Measurements from ENCODE around the gene MBNL2. TPM values are rescaled to one million over a fixed set of nuclear protein-coding genes. Genes with fewer than 3 reads are reported as not detected.

The MBNL2 gene
- total and polyA plus RNA-seq, 2 donors from 2014 or later, result 18.8 to 70.5 TPM

DNA sequence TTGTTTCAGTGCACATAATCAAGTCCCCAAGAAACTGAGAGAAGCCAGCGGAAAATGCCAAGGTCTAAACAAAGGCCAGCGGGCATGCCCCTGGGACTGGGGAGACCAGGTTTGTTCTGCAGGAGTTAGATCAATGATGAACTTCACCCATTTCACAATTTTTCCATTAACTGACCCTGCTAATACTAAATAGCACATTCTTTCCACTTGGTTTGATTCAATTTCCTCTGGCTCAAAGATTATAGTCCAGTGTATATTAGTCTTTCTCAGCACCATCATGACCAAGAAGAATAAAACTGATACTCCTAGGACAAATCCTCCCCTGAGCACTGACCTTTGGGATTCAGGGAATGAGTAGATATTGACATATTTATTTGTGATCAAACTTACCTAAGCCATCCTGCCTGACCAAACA lies 66.4 kb downstream of the MBNL2 start:
- intact Hi-C loops (cut with DNase I), result no loop called here
- no peaks in the 10 kb centered on the region for H3K36me3 ChIP-seq (ENCODE audit: control insufficient read depth in 2 of 3, insufficient read depth in 3 of 3, low read length in 3 of 3)
- peak overlapping the region in 1 of 2 donors; percentile 32 for H3K27ac ChIP-seq (ENCODE audit: low read depth in 2 of 2, low read length in 2 of 2)
- FAIRE-seq, result no peak
- no peak for DNase-seq
- no peak overlapping the region for H3K4me3 ChIP-seq (ENCODE audit: low read length in 3 of 3)
- no peaks in the 10 kb centered on the region for H3K9me3 ChIP-seq (ENCODE audit: control insufficient read depth in 2 of 3, insufficient read depth in 1 of 3, low read length in 3 of 3)
- H3K27me3 ChIP-seq (ENCODE audit: control insufficient read depth, insufficient read depth, low read length), result no peaks in the 10 kb centered on the region
- TF ChIP-seq, protein P1, sequence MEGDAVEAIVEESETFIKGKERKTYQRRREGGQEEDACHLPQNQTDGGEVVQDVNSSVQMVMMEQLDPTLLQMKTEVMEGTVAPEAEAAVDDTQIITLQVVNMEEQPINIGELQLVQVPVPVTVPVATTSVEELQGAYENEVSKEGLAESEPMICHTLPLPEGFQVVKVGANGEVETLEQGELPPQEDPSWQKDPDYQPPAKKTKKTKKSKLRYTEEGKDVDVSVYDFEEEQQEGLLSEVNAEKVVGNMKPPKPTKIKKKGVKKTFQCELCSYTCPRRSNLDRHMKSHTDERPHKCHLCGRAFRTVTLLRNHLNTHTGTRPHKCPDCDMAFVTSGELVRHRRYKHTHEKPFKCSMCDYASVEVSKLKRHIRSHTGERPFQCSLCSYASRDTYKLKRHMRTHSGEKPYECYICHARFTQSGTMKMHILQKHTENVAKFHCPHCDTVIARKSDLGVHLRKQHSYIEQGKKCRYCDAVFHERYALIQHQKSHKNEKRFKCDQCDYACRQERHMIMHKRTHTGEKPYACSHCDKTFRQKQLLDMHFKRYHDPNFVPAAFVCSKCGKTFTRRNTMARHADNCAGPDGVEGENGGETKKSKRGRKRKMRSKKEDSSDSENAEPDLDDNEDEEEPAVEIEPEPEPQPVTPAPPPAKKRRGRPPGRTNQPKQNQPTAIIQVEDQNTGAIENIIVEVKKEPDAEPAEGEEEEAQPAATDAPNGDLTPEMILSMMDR (IDR thresholded peaks at IDR 0.05; ENCODE audit: borderline replicate concordance, extremely low read depth, insufficient read depth), result no peak
- peaks cover 0 to 6% (median 5%) of the 10 kb centered on the region in 3 donors for H3K4me1 ChIP-seq (ENCODE audit: control insufficient read depth in 2 of 3, insufficient read depth in 2 of 3, low read depth in 1 of 3, low read length in 3 of 3)
- no peak overlapping the region for H3K9ac ChIP-seq (ENCODE audit: low read length in 3 of 3)

DNA sequence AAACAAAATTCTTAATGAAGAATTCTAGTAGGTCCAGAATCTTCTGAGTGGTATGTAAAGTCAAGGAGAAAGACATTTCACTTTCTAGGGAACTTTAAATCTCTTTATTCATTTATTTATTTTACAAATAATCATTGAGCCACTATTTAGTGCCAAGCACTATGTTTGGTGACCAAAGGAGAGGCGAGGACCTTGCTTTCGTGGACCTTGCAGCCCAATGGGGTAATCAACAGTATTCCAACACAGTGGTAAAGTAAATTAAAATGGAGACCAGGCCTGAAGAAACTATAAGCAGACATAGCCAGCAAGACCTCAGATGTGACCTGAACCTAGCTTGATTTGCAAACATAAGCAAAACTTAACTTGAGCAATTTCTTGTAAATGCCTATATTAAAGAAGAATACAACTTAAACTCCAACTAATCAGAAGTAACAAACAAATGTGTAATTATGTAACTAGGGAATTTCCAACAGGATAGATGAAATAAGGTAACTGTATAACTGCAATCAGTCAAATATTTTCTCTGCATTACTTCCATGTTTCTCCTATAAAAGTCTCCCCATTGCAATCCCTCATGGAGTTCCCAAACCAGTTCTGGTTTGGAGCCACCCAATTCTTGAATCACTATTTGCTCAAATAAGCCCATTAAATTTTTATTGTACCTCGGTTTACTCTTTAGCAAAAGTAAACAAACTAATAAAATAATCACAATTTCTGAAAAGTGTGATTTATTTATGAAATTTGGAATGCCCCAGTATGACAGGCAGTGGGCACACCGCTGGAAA lies 67.6 kb downstream of the MBNL2 start:
- H3K27me3 ChIP-seq (ENCODE audit: control insufficient read depth, insufficient read depth, low read length), result no peaks in the 10 kb centered on the region
- intact Hi-C loops (cut with DNase I), result no loop called here
- no peaks in the 10 kb centered on the region for H3K9me3 ChIP-seq (ENCODE audit: control insufficient read depth in 2 of 3, insufficient read depth in 1 of 3, low read length in 3 of 3)
- H3K36me3 ChIP-seq (ENCODE audit: control insufficient read depth in 2 of 3, insufficient read depth in 3 of 3, low read length in 3 of 3), result no peaks in the 10 kb centered on the region
- FAIRE-seq, result no peak
- peaks cover 0 to 10% (median 6%) of the 10 kb centered on the region in 3 donors for H3K4me1 ChIP-seq (ENCODE audit: control insufficient read depth in 2 of 3, insufficient read depth in 2 of 3, low read depth in 1 of 3, low read length in 3 of 3)
- H3K27ac ChIP-seq (ENCODE audit: low read depth in 2 of 2, low read length in 2 of 2), result no peak overlapping the region
- H3K4me3 ChIP-seq (ENCODE audit: low read length in 3 of 3), result no peak overlapping the region
- DNase-seq, result no peak
- TF ChIP-seq, protein P1 (IDR thresholded peaks at IDR 0.05; ENCODE audit: borderline replicate concordance, extremely low read depth, insufficient read depth), result no peak
- H3K9ac ChIP-seq (ENCODE audit: low read length in 3 of 3), result no peak overlapping the region

DNA sequence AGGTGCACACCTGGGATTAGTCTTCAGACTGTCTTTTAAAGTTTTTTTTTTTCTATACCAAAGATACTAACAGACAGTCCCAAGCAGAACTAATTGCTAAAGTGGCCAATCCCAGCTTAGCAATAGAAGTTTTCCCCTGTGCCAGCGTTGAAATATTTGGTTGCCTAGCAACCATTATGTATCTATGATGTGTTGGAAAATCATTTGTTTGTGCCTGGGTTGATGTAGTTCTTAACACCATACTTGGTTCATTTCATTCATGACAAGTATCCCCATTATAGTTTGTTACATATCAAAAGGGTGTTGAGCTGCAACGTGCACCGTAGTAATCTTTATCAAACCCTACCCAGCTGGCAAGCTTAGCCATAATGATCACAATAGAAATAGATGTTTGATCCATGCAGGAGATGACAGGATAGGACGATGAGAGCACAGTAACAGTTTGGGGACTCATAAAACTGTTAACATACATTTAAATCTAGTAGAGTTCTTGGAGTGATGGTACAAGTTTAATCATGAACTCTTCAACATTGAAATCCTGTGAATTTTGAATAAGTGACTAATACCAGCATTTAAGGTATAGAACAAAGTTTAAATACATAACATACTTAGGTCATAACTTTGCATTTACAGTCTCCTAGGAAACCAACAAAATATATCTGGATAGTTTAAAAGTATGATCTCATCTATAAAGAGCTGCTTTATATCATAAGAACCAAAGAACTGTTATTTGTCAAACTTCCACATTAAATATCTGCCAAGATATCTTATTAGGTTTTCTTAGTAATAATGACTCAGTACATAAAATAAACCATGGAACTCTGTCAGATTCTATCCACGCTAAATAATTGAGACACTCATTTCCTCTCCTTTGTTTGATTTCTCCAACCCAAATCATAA lies 73.4 kb downstream of the MBNL2 start:
- TF ChIP-seq, protein P1 (IDR thresholded peaks at IDR 0.05; ENCODE audit: borderline replicate concordance, extremely low read depth, insufficient read depth), result no peak
- no peaks in the 10 kb centered on the region for H3K36me3 ChIP-seq (ENCODE audit: control insufficient read depth in 2 of 3, insufficient read depth in 3 of 3, low read length in 3 of 3)
- FAIRE-seq (peak; percentile 52), DNase-seq (no peak)
- H3K9me3 ChIP-seq (ENCODE audit: control insufficient read depth in 2 of 3, insufficient read depth in 1 of 3, low read length in 3 of 3), result no peaks in the 10 kb centered on the region
- H3K27me3 ChIP-seq (ENCODE audit: control insufficient read depth, insufficient read depth, low read length), result no peaks in the 10 kb centered on the region
- peaks cover 0 to 12% (median 9%) of the 10 kb centered on the region in 3 donors for H3K4me1 ChIP-seq (ENCODE audit: control insufficient read depth in 2 of 3, insufficient read depth in 2 of 3, low read depth in 1 of 3, low read length in 3 of 3)
- H3K4me3 ChIP-seq (ENCODE audit: low read length in 3 of 3), result no peak overlapping the region
- no peak overlapping the region for H3K27ac ChIP-seq (ENCODE audit: low read depth in 2 of 2, low read length in 2 of 2)
- H3K9ac ChIP-seq (ENCODE audit: low read length in 3 of 3), result no peak overlapping the region
- intact Hi-C loops (cut with DNase I), result no loop called here

Measured in kidney (tissue), 14 donors.